Body of pancreas (tissue), 4 donors: ENCODE results near the gene C1orf116.

Experiments used
- CTCF ChIP-seq, 7 experiments: fragments of 450-650 bp in 4 of 7; fragments of 200-600 bp in 3 of 7; sonication (generic) in 3 of 7; IDR thresholded peaks; one replicate each; pipeline ENCODE4 v1.5.1; 2016 to 2019; ENCODE audit warnings: antibody characterized with exemption in 7 of 7
- POLR2A ChIP-seq, 3 donors: fragments of 450-650 bp; IDR thresholded peaks; one replicate each; pipeline ENCODE4 v1.6.1; 2016; ENCODE audit warnings: antibody characterized with exemption in 3 of 3, mild to moderate bottlenecking in 2 of 3

GRCh38 chr1:206970446-206970845 lies 62.1 kb downstream of the C1orf116 start, which contains the start of gene FCAMR:
- TF ChIP-seq POLR2A (IDR thresholded peaks at IDR 0.05), result no peak
- TF ChIP-seq CTCF (IDR thresholded peaks at IDR 0.05), result no peak
